Mesendoderm (in vitro differentiated cells): ENCODE measurements around the gene PELI3.

ENCODE experiments used
- DNase-seq: peaks from one replicate; pipeline ENCODE4 v3.0.0; 2013
- H2AK5ac ChIP-seq: 2 replicates; pipeline ENCODE4 v1.6.1; 2013; ENCODE audit warnings: low read length, inconsistent platforms
- H2BK120ac ChIP-seq: 2 replicates; pipeline ENCODE4 v1.6.1; 2013; ENCODE audit warnings: low read depth, mild to moderate bottlenecking, low read length, moderate library complexity, mixed read lengths
- H2BK15ac ChIP-seq: replicated peaks from 2 replicates; pipeline ENCODE4 v1.6.1; 2013; ENCODE audit warnings: low read depth, mild to moderate bottlenecking, moderate library complexity
- H2BK5ac ChIP-seq: 2 replicates; pipeline ENCODE4 v1.6.1; 2013; ENCODE audit warnings: low read length, inconsistent platforms
- H3K18ac ChIP-seq: 2 replicates; pipeline ENCODE4 v1.6.1; 2013; ENCODE audit warnings: mild to moderate bottlenecking, low read length, mixed read lengths
- H3K23ac ChIP-seq: one replicate; pipeline ENCODE4 v1.6.1; 2013; ENCODE audit warnings: low read length
- H3K27ac ChIP-seq: 2 replicates; pipeline ENCODE4 v1.5.1; 2013; ENCODE audit warnings: low read depth, mild to moderate bottlenecking, inconsistent platforms, low read length, moderate library complexity
- H3K27me3 ChIP-seq: 2 replicates; pipeline ENCODE4 v1.6.1; 2013; ENCODE audit warnings: low read length, control low read depth, mild to moderate bottlenecking, inconsistent platforms; ENCODE audit not compliant: insufficient read depth, poor library complexity
- H3K36me3 ChIP-seq: 2 replicates; pipeline ENCODE4 v1.6.1; 2013; ENCODE audit warnings: low read length, inconsistent platforms; ENCODE audit not compliant: control insufficient read depth, insufficient read depth
- H3K4ac ChIP-seq: one replicate; pipeline ENCODE4 v1.6.1; 2013; ENCODE audit warnings: low read depth, mild to moderate bottlenecking, low read length, moderate library complexity
- H3K4me1 ChIP-seq: 2 replicates; pipeline ENCODE4 v1.6.1; 2013; ENCODE audit warnings: low read depth, low read length, inconsistent platforms; ENCODE audit not compliant: control insufficient read depth
- H3K4me2 ChIP-seq: 2 replicates; pipeline ENCODE4 v1.6.1; 2013; ENCODE audit warnings: low read length
- H3K4me3 ChIP-seq: 2 replicates; pipeline ENCODE4 v1.5.1; 2013; ENCODE audit warnings: mild to moderate bottlenecking, low read length
- H3K56ac ChIP-seq: one replicate; pipeline ENCODE4 v1.6.1; 2013; ENCODE audit warnings: low read length
- H3K79me1 ChIP-seq: 2 replicates; pipeline ENCODE4 v1.6.1; 2013; ENCODE audit warnings: low read length, inconsistent platforms
- H3K79me2 ChIP-seq: 2 replicates; pipeline ENCODE4 v1.6.1; 2013; ENCODE audit warnings: mild to moderate bottlenecking, low read length; ENCODE audit not compliant: control insufficient read depth, insufficient read depth
- H3K9ac ChIP-seq: 2 replicates; pipeline ENCODE4 v1.6.1; 2013; ENCODE audit warnings: low read length, inconsistent platforms
- H4K5ac ChIP-seq: one replicate; pipeline ENCODE4 v1.6.1; 2013; ENCODE audit warnings: low read length
- H4K8ac ChIP-seq: one replicate; pipeline ENCODE4 v1.6.1; 2013; ENCODE audit warnings: low read depth, mild to moderate bottlenecking, control low read depth, low read length, moderate library complexity
- WGBS: extraction: QIAGEN DNeasy Blood & Tissue Kit; methylation state at CpG from one replicate; pipeline ENCODE4 v1.1.7; 2013; ENCODE audit warnings: low lambda C conversion rate, missing lambda C conversion rate; ENCODE audit not compliant: insufficient coverage; ENCODE audit errors: extremely low coverage; 5-methylcytosine and 5-hydroxymethylcytosine counted together

The PELI3 gene

DNA sequence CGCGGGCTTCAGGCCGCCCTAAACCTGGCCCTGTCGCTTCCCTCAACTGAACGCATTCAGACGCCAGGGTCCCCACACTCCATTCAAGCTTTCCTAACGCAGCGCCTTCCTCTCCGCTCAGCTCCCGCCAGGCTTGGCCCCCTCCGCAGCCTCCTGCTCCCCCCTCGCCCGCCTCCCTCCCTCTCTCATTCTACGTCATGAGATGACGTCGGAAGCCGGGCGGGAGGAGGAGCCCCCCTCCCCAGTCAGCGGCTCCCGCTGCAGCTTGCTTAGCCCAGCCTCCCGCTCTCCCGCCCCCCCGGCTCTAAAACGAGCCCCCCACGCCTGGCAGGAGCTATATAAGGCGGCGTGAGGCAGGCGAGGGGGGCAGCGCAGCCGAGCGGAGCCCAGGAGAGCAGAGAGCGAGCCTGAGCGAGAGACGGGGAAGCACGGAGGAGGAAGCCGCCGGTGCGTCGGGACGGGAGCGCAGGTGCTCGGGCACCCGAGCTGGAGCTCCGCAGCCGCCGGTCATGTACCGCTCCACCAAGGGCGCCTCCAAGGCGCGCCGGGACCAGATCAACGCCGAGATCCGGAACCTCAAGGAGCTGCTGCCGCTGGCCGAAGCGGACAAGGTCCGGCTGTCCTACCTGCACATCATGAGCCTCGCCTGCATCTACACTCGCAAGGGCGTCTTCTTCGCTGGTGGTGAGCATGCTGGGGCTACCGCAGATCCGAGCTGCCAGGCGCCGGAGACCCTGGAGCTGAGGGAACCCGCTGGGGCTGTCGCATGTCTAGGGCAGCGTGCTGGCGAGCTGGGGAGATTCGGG is 45.8 kb upstream of the PELI3 start, which contains the start of gene NPAS4:
Gene NPAS4, plus strand, starts transcription at position 365 of the 806 bp plus-strand sequence. Its CDS starts 145 bp downstream, at position 510.
- peak; percentile 44 for DNase-seq
- Histone ChIP-seq H3K27ac (no peak within 1 kb of the TSS), H2BK120ac (no peak within 1 kb of the TSS), H4K5ac (no peak within 1 kb of the TSS), H3K4me3 (no peak within 1 kb of the TSS), H3K4ac (no peak within 1 kb of the TSS), H3K56ac (no peak within 1 kb of the TSS), H3K79me2 (no peaks in the 10 kb centered on the region), H4K8ac (no peak within 1 kb of the TSS), H3K79me1 (no peaks in the 10 kb centered on the region), H3K36me3 (no peaks in the 10 kb centered on the region), H3K9ac (no peak within 1 kb of the TSS), H2BK5ac (no peak within 1 kb of the TSS), H3K18ac (no peak within 1 kb of the TSS), H2BK15ac (no peak within 1 kb of the TSS), H3K4me2 (peak within 1 kb of the TSS; percentile 44), H3K27me3 (peaks cover 22% of the 10 kb centered on the region), H2AK5ac (no peak within 1 kb of the TSS), H3K23ac (no peak within 1 kb of the TSS), H3K4me1 (peaks cover 2% of the 10 kb centered on the region)
- WGBS, result no CpG with 5 or more reads among the region's 71 CpGs

DNA sequence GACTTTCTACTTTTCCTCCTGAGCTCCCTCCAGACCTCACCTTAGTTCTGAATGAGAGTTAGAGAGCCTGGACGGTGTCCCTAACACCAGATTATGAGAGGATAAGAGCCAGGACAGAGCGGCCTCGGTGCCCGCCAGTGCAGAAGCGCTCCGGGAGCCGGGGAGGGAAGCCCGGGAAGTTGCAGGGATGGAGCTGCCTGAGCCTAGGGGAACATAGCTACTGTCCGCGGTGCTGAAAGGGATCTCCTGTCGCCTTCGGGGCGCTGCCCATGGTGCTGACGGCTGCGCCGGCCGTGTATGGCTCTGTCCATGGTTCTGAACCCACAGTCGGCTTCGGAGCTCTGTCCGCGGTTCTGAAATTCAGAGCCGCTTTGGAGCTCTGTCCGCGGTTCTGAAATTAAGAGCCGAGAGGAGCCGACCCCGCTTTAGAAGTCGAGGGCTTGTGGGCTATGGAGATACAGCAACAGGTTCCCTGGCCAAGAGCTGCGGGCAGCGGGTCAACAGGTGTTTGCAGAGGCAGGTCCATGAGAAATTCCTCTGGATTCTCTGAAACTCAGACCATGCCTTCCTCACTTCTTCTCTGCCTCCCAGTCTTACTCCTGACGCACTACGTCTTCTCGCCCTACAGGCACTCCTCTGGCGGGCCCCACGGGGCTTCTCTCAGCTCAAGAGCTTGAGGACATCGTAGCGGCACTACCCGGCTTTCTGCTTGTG is 45.1 kb upstream of the PELI3 start:
- peak; percentile 93 for DNase-seq
- H2BK5ac ChIP-seq, result no peak overlapping the region
- no peaks in the 10 kb centered on the region for H3K36me3 ChIP-seq
- H3K4ac ChIP-seq, result no peak overlapping the region
- no peak overlapping the region for H2BK15ac ChIP-seq
- no peaks in the 10 kb centered on the region for H3K79me1 ChIP-seq
- no peak overlapping the region for H2AK5ac ChIP-seq
- H3K27ac ChIP-seq, result no peak overlapping the region
- peak overlapping the region; percentile 44 for H3K4me2 ChIP-seq
- H3K9ac ChIP-seq, result no peak overlapping the region
- no peak overlapping the region for H2BK120ac ChIP-seq
- no peak overlapping the region for H3K23ac ChIP-seq
- H3K4me3 ChIP-seq, result no peak overlapping the region
- H3K27me3 ChIP-seq, result peaks cover 22% of the 10 kb centered on the region
- peaks cover 2% of the 10 kb centered on the region for H3K4me1 ChIP-seq
- no peak overlapping the region for H3K18ac ChIP-seq
- no peaks in the 10 kb centered on the region for H3K79me2 ChIP-seq
- no peak overlapping the region for H4K5ac ChIP-seq
- no peak overlapping the region for H4K8ac ChIP-seq
- WGBS, result no CpG with 5 or more reads among the region's 38 CpGs
- H3K56ac ChIP-seq, result no peak overlapping the region

DNA sequence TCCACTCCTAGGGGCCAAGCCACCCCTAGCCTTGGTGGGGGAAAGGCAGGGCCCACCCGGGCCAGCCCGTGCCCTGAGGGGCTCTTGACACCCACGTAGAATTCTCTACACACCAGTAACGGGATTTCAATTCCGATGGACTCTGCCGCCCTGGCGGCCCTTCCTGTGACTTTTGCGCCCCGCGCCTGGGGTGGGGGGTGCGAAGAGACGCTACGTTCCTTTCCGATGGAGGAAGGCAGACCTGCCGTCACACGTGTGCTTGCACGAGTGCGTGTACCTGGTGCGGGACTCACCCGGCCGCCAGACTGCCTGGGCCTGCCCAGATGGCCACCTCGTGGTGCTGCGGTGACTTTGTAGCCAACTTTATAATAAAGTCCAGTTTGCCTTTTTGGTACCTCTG is 40.4 kb upstream of the PELI3 start:
- no peak overlapping the region for H4K8ac ChIP-seq
- no peak overlapping the region for H2AK5ac ChIP-seq
- H3K79me2 ChIP-seq, result no peaks in the 10 kb centered on the region
- no peak overlapping the region for H3K18ac ChIP-seq
- H3K27me3 ChIP-seq, result peaks cover 1% of the 10 kb centered on the region
- no peaks in the 10 kb centered on the region for H3K79me1 ChIP-seq
- no peak overlapping the region for H2BK120ac ChIP-seq
- H2BK15ac ChIP-seq, result no peak overlapping the region
- H4K5ac ChIP-seq, result no peak overlapping the region
- H3K4me3 ChIP-seq, result no peak overlapping the region
- no peak overlapping the region for H3K4ac ChIP-seq
- H3K4me1 ChIP-seq, result no peaks in the 10 kb centered on the region
- H3K23ac ChIP-seq, result no peak overlapping the region
- H3K27ac ChIP-seq, result no peak overlapping the region
- H3K4me2 ChIP-seq, result no peak overlapping the region
- no peak for DNase-seq
- no peak overlapping the region for H3K56ac ChIP-seq
- H3K36me3 ChIP-seq, result no peaks in the 10 kb centered on the region
- H2BK5ac ChIP-seq, result no peak overlapping the region
- WGBS, result no CpG with 5 or more reads among the region's 23 CpGs
- no peak overlapping the region for H3K9ac ChIP-seq

DNA sequence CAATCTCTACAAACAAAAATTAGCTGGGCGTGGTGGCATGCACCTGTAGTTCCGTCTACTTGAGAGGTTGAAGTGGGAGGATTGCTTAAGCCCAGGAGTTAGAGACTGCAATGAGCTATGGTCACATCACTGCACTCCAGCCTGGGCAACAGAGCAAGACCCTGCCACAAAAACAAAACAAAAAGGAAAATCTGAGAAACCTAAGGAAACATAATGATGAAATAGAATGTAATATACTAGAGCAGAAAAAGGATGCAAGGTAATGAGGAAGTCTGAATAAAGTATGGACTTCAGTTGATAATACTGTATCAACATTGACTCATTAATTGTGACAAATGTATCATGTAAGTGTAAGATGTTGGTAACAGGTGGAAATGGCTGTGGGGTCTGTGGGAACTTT is 37.8 kb upstream of the PELI3 start:
- no peaks in the 10 kb centered on the region for H3K79me1 ChIP-seq
- no peak overlapping the region for H2BK15ac ChIP-seq
- no peak overlapping the region for H3K4me3 ChIP-seq
- no peak overlapping the region for H3K27ac ChIP-seq
- no peaks in the 10 kb centered on the region for H3K36me3 ChIP-seq
- H2AK5ac ChIP-seq, result no peak overlapping the region
- H3K56ac ChIP-seq, result no peak overlapping the region
- no peak overlapping the region for H4K5ac ChIP-seq
- no peak overlapping the region for H4K8ac ChIP-seq
- no peak overlapping the region for H3K9ac ChIP-seq
- H3K4me2 ChIP-seq, result no peak overlapping the region
- no peak overlapping the region for H3K4ac ChIP-seq
- no peaks in the 10 kb centered on the region for H3K27me3 ChIP-seq
- no peak for DNase-seq
- H3K18ac ChIP-seq, result no peak overlapping the region
- H2BK120ac ChIP-seq, result no peak overlapping the region
- WGBS, result no CpG with 5 or more reads among the region's 2 CpGs
- H2BK5ac ChIP-seq, result no peak overlapping the region
- no peaks in the 10 kb centered on the region for H3K79me2 ChIP-seq
- no peaks in the 10 kb centered on the region for H3K4me1 ChIP-seq
- no peak overlapping the region for H3K23ac ChIP-seq

DNA sequence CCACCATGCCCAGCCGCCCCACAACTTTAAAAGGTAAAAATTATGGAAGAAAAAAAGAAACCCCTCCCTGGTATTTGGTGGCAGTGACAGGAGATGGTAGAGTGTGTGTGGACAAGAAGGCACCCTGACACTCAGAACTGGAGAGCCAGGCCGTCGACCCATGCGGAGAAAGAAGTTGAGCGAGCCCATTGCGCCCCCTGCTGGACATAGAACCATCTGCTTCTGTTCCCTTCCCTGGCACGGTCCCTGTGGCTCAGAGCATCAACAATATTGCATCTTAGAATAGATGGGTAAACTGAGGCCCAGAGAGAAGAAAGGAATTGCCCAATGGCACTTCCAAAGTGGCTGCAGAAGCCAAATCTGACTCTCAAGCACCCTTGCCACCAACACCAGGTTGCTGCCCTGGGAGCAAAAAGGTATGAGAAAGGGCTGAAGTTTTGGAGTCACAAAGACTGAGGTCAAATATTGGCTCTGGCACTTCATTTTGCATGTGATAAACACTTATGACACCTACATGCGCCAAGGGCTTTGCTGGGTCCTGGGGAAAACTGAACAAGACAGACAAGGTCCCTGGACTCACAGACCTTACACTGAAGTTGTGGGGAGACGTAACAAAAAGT is 36.6 kb upstream of the PELI3 start:
- no peak overlapping the region for H4K8ac ChIP-seq
- H3K56ac ChIP-seq, result no peak overlapping the region
- H3K4ac ChIP-seq, result no peak overlapping the region
- no peak overlapping the region for H3K23ac ChIP-seq
- no peak overlapping the region for H3K4me2 ChIP-seq
- H3K27ac ChIP-seq, result no peak overlapping the region
- no peak overlapping the region for H2AK5ac ChIP-seq
- no peaks in the 10 kb centered on the region for H3K79me2 ChIP-seq
- H2BK120ac ChIP-seq, result no peak overlapping the region
- no peaks in the 10 kb centered on the region for H3K4me1 ChIP-seq
- H3K4me3 ChIP-seq, result no peak overlapping the region
- no peaks in the 10 kb centered on the region for H3K79me1 ChIP-seq
- no peak overlapping the region for H3K18ac ChIP-seq
- H4K5ac ChIP-seq, result no peak overlapping the region
- H3K36me3 ChIP-seq, result no peaks in the 10 kb centered on the region
- H3K9ac ChIP-seq, result no peak overlapping the region
- no peaks in the 10 kb centered on the region for H3K27me3 ChIP-seq
- DNase-seq, result peak; percentile 72
- no peak overlapping the region for H2BK15ac ChIP-seq
- WGBS, result no CpG with 5 or more reads among the region's 9 CpGs
- no peak overlapping the region for H2BK5ac ChIP-seq
